SK-N-MC (cell line): ENCODE data around the gene JADE2.

ENCODE experiments used
- DNase-seq: peaks from one replicate; pipeline ENCODE4 v3.0.0-alpha.2; 2011; ENCODE audit warnings: low read depth, low spot score
- H3K27ac ChIP-seq: fragments of 200-600 bp; sonication (generic); 2 replicates; pipeline ENCODE4 v1.5.1; 2016; ENCODE audit warnings: mixed run types
- H3K36me3 ChIP-seq: fragments of 200-600 bp; sonication (generic); 2 replicates; pipeline ENCODE4 v1.6.1; 2017; ENCODE audit warnings: antibody characterized with exemption, low read length, mixed read lengths; ENCODE audit not compliant: insufficient read depth
- H3K4me3 ChIP-seq: fragments of 200-600 bp; sonication (generic); 2 replicates; pipeline ENCODE4 v1.5.1; 2016
- H3K9ac ChIP-seq: fragments of 200-600 bp; sonication (generic); 2 replicates; pipeline ENCODE4 v1.8.0; 2017; ENCODE audit warnings: mixed run types, mixed read lengths; ENCODE audit not compliant: insufficient read length
- H3K9me3 ChIP-seq: fragments of 200-600 bp; sonication (generic); 2 replicates; pipeline ENCODE4 v1.6.1; 2017; ENCODE audit warnings: low read depth, mild to moderate bottlenecking, antibody characterized with exemption, low read length, moderate library complexity, mixed read lengths
- EZH2 ChIP-seq: fragments of 200-600 bp; sonication (generic); IDR thresholded peaks from one replicate; pipeline ENCODE4 v1.6.1; 2017; ENCODE audit warnings: antibody characterized with exemption
- FOXP2 ChIP-seq: optimal IDR thresholded peaks from 2 replicates; pipeline ENCODE3; 2011; ENCODE audit warnings: mild to moderate bottlenecking, moderate library complexity; ENCODE audit not compliant: insufficient read depth; ENCODE audit errors: extremely low read length, control extremely low read depth
- POLR2AphosphoS5 ChIP-seq: IDR thresholded peaks from 2 replicates; pipeline ENCODE4 v1.6.1; 2012; ENCODE audit warnings: mild to moderate bottlenecking, low read depth, low read length, borderline replicate concordance

Gene JADE2

DNA sequence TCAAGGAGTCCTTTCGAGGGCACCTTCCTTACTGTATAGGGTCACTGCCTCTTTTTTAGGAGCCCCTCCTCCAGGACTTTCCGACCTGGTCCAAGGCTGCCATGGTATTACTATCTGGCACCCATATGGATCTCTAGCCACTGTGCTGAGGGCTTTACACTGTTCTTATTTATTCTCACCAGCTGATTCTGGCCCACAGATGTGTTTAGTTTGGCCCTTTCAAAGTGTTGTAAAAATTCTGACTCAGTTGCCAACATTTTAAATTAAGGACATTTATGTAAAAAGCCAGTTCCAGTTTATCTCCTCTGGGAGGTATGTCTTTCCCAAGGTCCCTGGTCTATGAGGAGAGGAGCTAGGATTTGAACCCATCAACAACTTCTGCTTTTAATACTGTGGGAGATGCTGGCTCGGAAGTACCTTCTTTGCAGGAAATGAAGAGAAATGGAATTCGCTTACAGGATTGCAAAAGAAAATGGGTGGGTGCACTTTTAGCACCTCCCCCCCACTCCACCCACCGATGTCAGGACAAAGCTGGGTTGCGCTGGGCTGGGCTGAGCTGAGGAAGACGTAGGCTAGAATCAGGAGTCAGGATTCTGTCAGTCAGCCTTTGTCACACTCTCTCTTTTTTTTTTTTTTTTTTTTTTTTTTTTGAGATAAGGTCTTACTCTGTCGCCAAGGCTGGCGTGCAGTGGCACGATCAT is 7.8 kb downstream of the JADE2 start:
- DNase-seq: no peak
- Histone ChIP-seq H3K27ac (no peak overlapping the region), H3K9ac (no peak overlapping the region), H3K36me3 (no peaks in the 10 kb centered on the region), H3K9me3 (no peaks in the 10 kb centered on the region), H3K4me3 (no peak overlapping the region)
- TF ChIP-seq POLR2AphosphoS5: no peak
- TF ChIP-seq FOXP2: no peak
- no peak for TF ChIP-seq EZH2

GRCh38 chr5:134534058-134534725 is 8.7 kb downstream of the JADE2 start:
- TF ChIP-seq FOXP2 (no peak), POLR2AphosphoS5 (no peak), EZH2 (no peak)
- no peak overlapping the region for H3K27ac ChIP-seq
- no peak for DNase-seq

GRCh38 chr5:134534726-134535110 is 9.2 kb downstream of the JADE2 start:
- TF ChIP-seq POLR2AphosphoS5 (no peak), EZH2 (no peak), FOXP2 (no peak)

More at GRCh38 chr5:134534058-134534725, 8.7 kb downstream of the JADE2 start:
- no peaks in the 10 kb centered on the region for H3K9me3 ChIP-seq
- no peak overlapping the region for H3K4me3 ChIP-seq
- no peaks in the 10 kb centered on the region for H3K36me3 ChIP-seq
- no peak overlapping the region for H3K9ac ChIP-seq

GRCh38 chr5:134536876-134537275 is 11.4 kb downstream of the JADE2 start:
- H3K9ac ChIP-seq: no peak overlapping the region
- no peak for TF ChIP-seq EZH2
- no peak overlapping the region for H3K27ac ChIP-seq
- no peak overlapping the region for H3K4me3 ChIP-seq
- peaks cover 3% of the 10 kb centered on the region; the same call in 1 of the 2 replicates for H3K36me3 ChIP-seq
- no peaks in the 10 kb centered on the region for H3K9me3 ChIP-seq
- no peak for DNase-seq

More at GRCh38 chr5:134534726-134535110, 9.2 kb downstream of the JADE2 start:
- Histone ChIP-seq H3K9ac (no peak overlapping the region), H3K4me3 (no peak overlapping the region), H3K36me3 (no peaks in the 10 kb centered on the region), H3K27ac (no peak overlapping the region), H3K9me3 (no peaks in the 10 kb centered on the region)
- DNase-seq: no peak

GRCh38 chr5:134537297-134537696 is 11.8 kb downstream of the JADE2 start:
- TF ChIP-seq POLR2AphosphoS5 (no peak), EZH2 (no peak), FOXP2 (no peak)
- no peaks in the 10 kb centered on the region for H3K9me3 ChIP-seq
- no peak overlapping the region for H3K4me3 ChIP-seq
- H3K36me3 ChIP-seq: peaks cover 3% of the 10 kb centered on the region; the same call in 1 of the 2 replicates
- no peak overlapping the region for H3K9ac ChIP-seq
- H3K27ac ChIP-seq: no peak overlapping the region
- no peak for DNase-seq

GRCh38 chr5:134538296-134538695 is 12.8 kb downstream of the JADE2 start:
- Histone ChIP-seq H3K9me3 (no peaks in the 10 kb centered on the region), H3K36me3 (peaks cover 3% of the 10 kb centered on the region; the same call in 1 of the 2 replicates), H3K4me3 (no peak overlapping the region), H3K27ac (no peak overlapping the region), H3K9ac (no peak overlapping the region)
- no peak for TF ChIP-seq EZH2
- no peak for TF ChIP-seq FOXP2
- no peak for TF ChIP-seq POLR2AphosphoS5
- DNase-seq: no peak

DNA sequence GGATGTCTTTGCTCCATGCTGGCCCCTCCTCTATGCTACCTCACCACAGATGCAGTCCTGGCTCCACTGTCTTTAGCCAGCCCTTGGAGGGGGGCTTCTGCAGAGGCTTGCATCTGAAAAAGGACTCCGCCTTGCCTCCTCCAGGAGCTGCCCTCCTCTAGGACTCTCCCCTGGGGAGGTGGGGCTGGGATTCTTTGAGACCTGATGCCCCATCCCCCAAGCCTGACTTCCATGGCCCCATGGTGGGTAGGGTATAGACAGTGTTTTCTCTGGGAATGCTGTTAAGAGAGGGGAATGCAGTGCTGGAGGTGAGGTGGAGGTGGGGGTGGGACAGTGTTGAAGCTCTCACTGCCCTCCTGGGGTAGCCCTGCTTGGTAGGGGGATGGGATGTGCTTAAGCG is 14.3 kb downstream of the JADE2 start:
- Histone ChIP-seq H3K4me3 (no peak overlapping the region), H3K9ac (no peak overlapping the region), H3K36me3 (peaks cover 3% of the 10 kb centered on the region; the same call in 1 of the 2 replicates), H3K9me3 (no peaks in the 10 kb centered on the region), H3K27ac (no peak overlapping the region)
- no peak for TF ChIP-seq EZH2
- TF ChIP-seq FOXP2: no peak
- no peak for TF ChIP-seq POLR2AphosphoS5
- no peak for DNase-seq

DNA sequence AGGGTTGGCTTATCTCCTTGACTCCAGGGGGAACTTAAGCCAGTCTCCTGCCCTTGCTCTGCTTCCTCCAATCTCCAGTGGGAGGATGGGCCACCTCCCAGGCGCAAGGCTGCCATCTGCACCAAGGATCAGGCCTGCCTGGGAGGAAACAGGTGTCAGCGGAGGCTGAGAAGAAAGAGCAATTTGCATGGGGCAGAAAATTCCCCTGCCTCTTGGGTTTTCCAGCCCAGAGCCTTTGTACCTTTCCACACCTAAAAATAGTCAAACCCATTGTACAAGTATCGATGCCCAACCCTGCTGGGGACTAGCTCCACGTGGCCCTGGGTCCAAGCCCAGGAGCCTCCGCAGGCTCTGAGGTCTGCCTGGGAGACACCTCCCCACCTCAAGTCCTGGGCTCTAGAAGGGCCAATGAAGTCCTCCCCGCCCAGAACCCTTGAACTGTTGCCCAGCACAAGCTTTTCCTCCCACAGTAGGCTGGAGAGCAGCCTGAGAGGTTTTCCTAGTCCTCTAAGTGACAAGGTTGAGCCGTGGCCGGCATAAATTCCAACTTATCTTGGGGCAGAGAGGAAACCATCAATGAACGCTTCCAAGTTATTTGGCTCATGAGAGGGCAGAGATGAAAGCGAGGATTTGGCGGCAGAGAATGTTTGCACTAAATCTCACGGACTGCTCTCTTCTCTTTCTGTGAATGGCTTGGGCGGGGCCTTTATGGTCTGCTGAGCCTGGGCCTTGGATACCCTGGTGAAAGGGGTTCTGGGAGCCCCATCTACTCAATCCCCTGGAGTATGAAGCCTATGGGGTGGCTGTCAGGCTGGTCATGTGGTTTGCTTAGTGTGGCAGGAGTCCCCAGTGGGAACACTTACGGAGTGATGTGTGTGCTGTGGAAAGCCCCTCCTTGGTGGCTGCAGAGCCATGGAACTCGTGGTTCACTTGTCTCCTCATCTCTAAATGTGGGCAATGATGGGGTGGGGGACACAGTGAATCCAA is 15.6 kb downstream of the JADE2 start:
- TF ChIP-seq FOXP2 (no peak), EZH2 (no peak), POLR2AphosphoS5 (no peak)
- Histone ChIP-seq H3K36me3 (peaks cover 7% of the 10 kb centered on the region; the same call in 1 of the 2 replicates), H3K9me3 (no peaks in the 10 kb centered on the region), H3K9ac (no peak overlapping the region), H3K4me3 (no peak overlapping the region), H3K27ac (no peak overlapping the region)
- no peak for DNase-seq
